Mammary epithelial cell (primary cell): ENCODE results near the gene ALDH16A1.

Experiments used
- CTCF ChIP-seq, 2 donors: IDR thresholded peaks in 1 of 2; conservative IDR thresholded peaks in 1 of 2; 2 replicates each; pipeline ENCODE4 v1.5.1; 2011 to 2012; ENCODE audit warnings: inconsistent platforms in 2 of 2, low read length in 2 of 2, mild to moderate bottlenecking in 2 of 2, control low read depth in 1 of 2, low read depth in 1 of 2; ENCODE audit not compliant: insufficient read depth in 1 of 2; ENCODE audit errors: extremely low read depth in 1 of 2
- EZH2 ChIP-seq: IDR thresholded peaks from 2 replicates; pipeline ENCODE4 v1.6.1; 2012; ENCODE audit warnings: low read length, inconsistent platforms, borderline replicate concordance

- TF ChIP-seq CTCF (conservative IDR thresholded peaks at IDR 0.05 in 1 of 2, IDR thresholded peaks at IDR 0.05 in 1 of 2; ENCODE audit: extremely low read depth in 1 of 2, insufficient read depth in 1 of 2, low read depth in 1 of 2, low read length in 2 of 2) (no peak), EZH2 (no peak)
Observed at GRCh38 chr19:49507803-49508494, 54.9 kb downstream of the ALDH16A1 start.
